Kidney epithelial cell (primary cell): ENCODE measurements around the gene RNASE1. TPM values are rescaled to one million over a fixed set of nuclear protein-coding genes. Genes with fewer than 3 reads are reported as not detected.
A peak's percentile ranks its signal among the peaks of the same experiment; 100 is the strongest.
"Not testable (repeated sequence)": the region's sequence is repeated elsewhere in the genome, so short reads cannot be mapped to it uniquely, and the experiment has no call there.

Experiments
- DNase-seq: peaks from one replicate; pipeline ENCODE4 v3.0.0-alpha.2; 2010; ENCODE audit warnings: low read depth
- H3K27me3 ChIP-seq: 2 replicates; pipeline ENCODE4 v1.6.0; 2011; ENCODE audit warnings: low read length; ENCODE audit not compliant: control insufficient read depth, insufficient read depth
- H3K36me3 ChIP-seq: 2 replicates; pipeline ENCODE4 v1.5.1; 2011; ENCODE audit warnings: low read length; ENCODE audit not compliant: control insufficient read depth, insufficient read depth
- H3K4me3 ChIP-seq: 2 replicates; pipeline ENCODE4 v1.5.1; 2011; ENCODE audit warnings: low read depth, mild to moderate bottlenecking, control low read depth, low read length
- CTCF ChIP-seq: IDR thresholded peaks from 2 replicates; pipeline ENCODE4 v1.5.1; 2011; ENCODE audit warnings: mild to moderate bottlenecking, moderate library complexity, low read length, control low read depth, inconsistent platforms; ENCODE audit not compliant: insufficient read depth, poor library complexity, severe bottlenecking
- total RNA-seq: library from RNA; depleted of rRNA; stranded (reverse); fragments of >200 nt; gene quantifications from 2 replicates; pipeline ENCODE4 v1.2.3, GENCODE V29; 2015

Gene RNASE1
- total RNA-seq, 1 donor from 2014 or later, result not detected

- no peaks in the 10 kb centered on the region for H3K36me3 ChIP-seq
- no peaks in the 10 kb centered on the region for H3K27me3 ChIP-seq
- no peak for TF ChIP-seq CTCF
- no peak for DNase-seq
- H3K4me3 ChIP-seq, result no peak overlapping the region
Measured at GRCh38 chr14:20823859-20824258, 21.2 kb upstream of the RNASE1 start.

GRCh38 chr14:20821521-20822108 lies 19.0 kb upstream of the RNASE1 start:
- not testable (repeated sequence) for H3K36me3 ChIP-seq, H3K4me3 ChIP-seq, H3K27me3 ChIP-seq
- peak; percentile 9 for DNase-seq

GRCh38 chr14:20820063-20820904 lies 17.6 kb upstream of the RNASE1 start:
- TF ChIP-seq CTCF, result no peak
- no peaks in the 10 kb centered on the region for H3K27me3 ChIP-seq
- H3K4me3 ChIP-seq, result no peak overlapping the region
- no peak for DNase-seq
- no peaks in the 10 kb centered on the region for H3K36me3 ChIP-seq

- Histone ChIP-seq H3K36me3 (no peaks in the 10 kb centered on the region), H3K27me3 (no peaks in the 10 kb centered on the region), H3K4me3 (no peak overlapping the region)
- no peak for TF ChIP-seq CTCF
- no peak for DNase-seq
Measured at GRCh38 chr14:20818861-20819260, 16.2 kb upstream of the RNASE1 start.

GRCh38 chr14:20815946-20816345 lies 13.3 kb upstream of the RNASE1 start:
- not testable (repeated sequence) for H3K27me3 ChIP-seq, DNase-seq, H3K36me3 ChIP-seq, H3K4me3 ChIP-seq

GRCh38 chr14:20811986-20812975 lies 9.6 kb upstream of the RNASE1 start:
- TF ChIP-seq CTCF, result no peak
- no peaks in the 10 kb centered on the region for H3K36me3 ChIP-seq

More at GRCh38 chr14:20811986-20812975, 9.6 kb upstream of the RNASE1 start:
- H3K27me3 ChIP-seq, result no peaks in the 10 kb centered on the region
- no peak for DNase-seq
- no peak overlapping the region for H3K4me3 ChIP-seq
